HG03575 (cell line): ENCODE data around the gene OASL.

Experiments
- ATAC-seq: cut with Tn5 transposase; IDR thresholded peaks from one replicate; pipeline ENCODE4 v1.9.1; 2021; ENCODE audit not compliant: unreplicated experiment, insufficient number of reproducible peaks, low FRiP score; ENCODE audit errors: extremely low read depth

OASL gene

GRCh38 chr12:120977531-120978295, 61.3 kb downstream of the OASL start:
- no peak for ATAC-seq

DNA sequence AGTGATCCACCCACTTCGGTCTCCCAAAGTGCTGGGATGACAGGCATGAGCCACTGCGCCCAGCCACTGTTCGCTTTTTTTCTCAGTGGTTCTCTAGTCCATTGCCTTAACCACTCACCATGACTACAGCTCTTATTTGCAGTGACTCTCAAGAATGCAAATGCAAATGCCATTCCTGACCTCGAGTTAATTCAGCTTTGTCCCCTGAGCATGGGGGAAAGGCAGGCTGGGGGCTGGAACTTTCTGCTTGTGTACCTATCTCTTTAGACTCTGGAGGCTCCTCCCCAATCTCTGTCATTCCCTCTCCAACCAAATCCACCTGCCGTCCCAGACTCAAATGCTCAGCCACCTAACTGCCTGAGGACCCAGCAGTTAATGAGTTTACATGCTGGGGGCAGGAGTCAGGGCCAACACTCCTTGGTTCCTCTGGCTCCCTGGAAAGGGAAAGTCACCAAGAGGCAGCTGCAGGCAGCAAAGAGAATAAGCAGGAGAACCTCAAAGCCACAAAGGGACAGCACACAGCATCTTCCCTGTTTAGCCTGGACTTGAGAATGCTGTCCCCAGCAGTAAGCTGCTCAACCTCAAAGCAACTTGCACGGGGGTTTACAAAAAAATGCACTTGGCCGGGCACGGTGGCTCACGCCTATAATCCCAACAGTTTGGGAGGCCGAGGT, 66.0 kb downstream of the OASL start:
- no peak for ATAC-seq

GRCh38 chr12:120971299-120972180, 67.5 kb downstream of the OASL start:
- no peak for ATAC-seq

- ATAC-seq: no peak
Measured at GRCh38 chr12:120970310-120970709, 68.7 kb downstream of the OASL start.
